Natural killer cell (primary cell): Measurements from ENCODE around the gene SLC6A6. TPM values are rescaled to one million over a fixed set of nuclear protein-coding genes. Genes with fewer than 3 reads are reported as not detected.

Experiments used
- ATAC-seq, 3 donors: fragments of 150-1000 bp in 2 of 3; fragments of 200-7000 bp in 1 of 3; cut with Tn5 transposase; 1 replicate in 1 of 3; 2 replicates in 2 of 3; pipeline ENCODE4 v1.10.0; 2021; ENCODE audit warnings: mild to moderate bottlenecking in 2 of 3, moderate library complexity in 2 of 3
- DNase-seq, 2 donors: peaks; one replicate each; pipeline versions ENCODE4 v3.0.0 to v3.0.0-alpha.2; 2013 to 2021; ENCODE audit warnings: mixed read lengths in 1 of 2
- H3K27ac ChIP-seq: one replicate; pipeline ENCODE4 v1.5.1; 2013; ENCODE audit warnings: mild to moderate bottlenecking, low read length
- H3K27me3 ChIP-seq: one replicate; pipeline ENCODE4 v1.6.1; 2013; ENCODE audit warnings: low read length; ENCODE audit not compliant: control insufficient read depth, insufficient read depth
- H3K36me3 ChIP-seq: one replicate; pipeline ENCODE4 v1.6.1; 2013; ENCODE audit warnings: low read length; ENCODE audit not compliant: control insufficient read depth, insufficient read depth
- H3K4me1 ChIP-seq: one replicate; pipeline ENCODE4 v1.6.1; 2013; ENCODE audit warnings: low read length; ENCODE audit not compliant: control insufficient read depth, insufficient read depth
- H3K4me3 ChIP-seq: one replicate; pipeline ENCODE4 v1.5.1; 2013; ENCODE audit warnings: low read length
- H3K9me3 ChIP-seq: one replicate; pipeline ENCODE4 v1.6.1; 2013; ENCODE audit warnings: low read length; ENCODE audit not compliant: control insufficient read depth, insufficient read depth
- H3K27ac Mint-ChIP-seq, 2 donors: one replicate each; pipeline ENCODE4 v1.8.0; 2022; ENCODE audit warnings: mild to moderate bottlenecking in 2 of 2, mixed read lengths in 2 of 2, moderate library complexity in 1 of 2
- H3K27me3 Mint-ChIP-seq, 2 donors: one replicate each; pipeline ENCODE4 v1.8.0; 2022; ENCODE audit warnings: low read depth in 2 of 2, mixed read lengths in 2 of 2
- H3K36me3 Mint-ChIP-seq: one replicate; pipeline ENCODE4 v1.8.0; 2022; ENCODE audit warnings: mixed read lengths
- H3K4me1 Mint-ChIP-seq, 2 donors: one replicate each; pipeline ENCODE4 v1.8.0; 2022; ENCODE audit warnings: mixed read lengths in 2 of 2
- H3K4me3 Mint-ChIP-seq: one replicate; pipeline ENCODE4 v1.8.0; 2022; ENCODE audit warnings: mild to moderate bottlenecking, moderate library complexity, mixed read lengths
- H3K9me3 Mint-ChIP-seq, 2 donors: one replicate each; pipeline ENCODE4 v1.8.0; 2022; ENCODE audit warnings: mixed read lengths in 2 of 2
- WGBS: methylation state at CpG from one replicate; pipeline ENCODE4 v1.1.7; 2013; ENCODE audit warnings: missing lambda C conversion rate; ENCODE audit not compliant: insufficient coverage; 5-methylcytosine and 5-hydroxymethylcytosine counted together
- intact Hi-C: fragments of 100-400 bp; cut with micrococcal nuclease; formaldehyde crosslinking; loops from one replicate; pipeline ENCODE4 v1.14.2; 2022
- total RNA-seq, 4 donors: library from RNA; stranded (reverse); fragments of 120-200 nt in 1 of 4; gene quantifications; one replicate each; pipeline versions ENCODE4 v1.2.3 to v1.2.4, GENCODE V29; 2013 to 2022
- TF ChIP-seq, protein P1 (sequence below): fragments of 200-600 bp; IDR thresholded peaks from one replicate; pipeline ENCODE4 v1.8.0; 2022; ENCODE audit warnings: antibody characterized with exemption

Gene SLC6A6
- total RNA-seq, 3 donors from 2014 or later (not counting 1 experiment from before 2014, with no cell fraction given) = 43.7 to 55.4 (median 50.1) TPM

- DNase-seq (no peak), ATAC-seq (no peak)
- TF ChIP-seq, protein P1, sequence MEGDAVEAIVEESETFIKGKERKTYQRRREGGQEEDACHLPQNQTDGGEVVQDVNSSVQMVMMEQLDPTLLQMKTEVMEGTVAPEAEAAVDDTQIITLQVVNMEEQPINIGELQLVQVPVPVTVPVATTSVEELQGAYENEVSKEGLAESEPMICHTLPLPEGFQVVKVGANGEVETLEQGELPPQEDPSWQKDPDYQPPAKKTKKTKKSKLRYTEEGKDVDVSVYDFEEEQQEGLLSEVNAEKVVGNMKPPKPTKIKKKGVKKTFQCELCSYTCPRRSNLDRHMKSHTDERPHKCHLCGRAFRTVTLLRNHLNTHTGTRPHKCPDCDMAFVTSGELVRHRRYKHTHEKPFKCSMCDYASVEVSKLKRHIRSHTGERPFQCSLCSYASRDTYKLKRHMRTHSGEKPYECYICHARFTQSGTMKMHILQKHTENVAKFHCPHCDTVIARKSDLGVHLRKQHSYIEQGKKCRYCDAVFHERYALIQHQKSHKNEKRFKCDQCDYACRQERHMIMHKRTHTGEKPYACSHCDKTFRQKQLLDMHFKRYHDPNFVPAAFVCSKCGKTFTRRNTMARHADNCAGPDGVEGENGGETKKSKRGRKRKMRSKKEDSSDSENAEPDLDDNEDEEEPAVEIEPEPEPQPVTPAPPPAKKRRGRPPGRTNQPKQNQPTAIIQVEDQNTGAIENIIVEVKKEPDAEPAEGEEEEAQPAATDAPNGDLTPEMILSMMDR = no peak
- H3K27me3 ChIP-seq = no peaks in the 10 kb centered on the region
- H3K27ac Mint-ChIP-seq = no peak overlapping the region
- H3K4me3 Mint-ChIP-seq = no peak overlapping the region
- H3K36me3 ChIP-seq = peaks cover 4% of the 10 kb centered on the region
- intact Hi-C loops = no loop called here
- no peak overlapping the region for H3K4me3 ChIP-seq
- H3K27me3 Mint-ChIP-seq = peaks cover 6 to 7% of the 10 kb centered on the region in 2 donors
- 95% methylated on average over 17 of the region's 17 CpGs for WGBS
- H3K27ac ChIP-seq = no peak overlapping the region
- no peaks in the 10 kb centered on the region for H3K36me3 Mint-ChIP-seq
- H3K4me1 Mint-ChIP-seq = no peaks in the 10 kb centered on the region
- H3K9me3 Mint-ChIP-seq = no peaks in the 10 kb centered on the region
- no peaks in the 10 kb centered on the region for H3K9me3 ChIP-seq
- no peaks in the 10 kb centered on the region for H3K4me1 ChIP-seq
These were observed 92.0 kb downstream of the SLC6A6 start for GRCh38 chr3:14494279-14494972.

DNA sequence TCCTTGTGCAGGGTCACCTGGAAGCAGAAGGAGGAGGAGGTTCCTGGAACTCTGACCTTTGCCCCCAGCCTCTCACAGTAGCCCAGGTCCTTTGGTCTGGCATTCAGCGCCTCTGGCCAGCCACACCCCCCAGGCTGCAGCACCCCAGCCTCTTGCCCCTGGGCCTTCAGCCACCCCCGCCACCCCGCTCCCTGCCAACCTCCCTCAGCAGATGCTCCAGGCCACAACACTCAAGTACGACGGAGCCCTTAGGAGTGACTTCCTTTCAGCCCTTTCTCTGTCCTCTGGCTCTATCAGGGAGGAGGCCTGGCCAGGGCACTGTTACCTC, 92.5 kb downstream of the SLC6A6 start:
- no peak for ATAC-seq
- no peaks in the 10 kb centered on the region for H3K9me3 Mint-ChIP-seq
- TF ChIP-seq, protein P1 = no peak

GRCh38 chr3:14496351-14496750, 93.9 kb downstream of the SLC6A6 start:
- Mint-ChIP-seq H3K4me1 (no peaks in the 10 kb centered on the region), H3K4me3 (no peak overlapping the region), H3K9me3 (no peaks in the 10 kb centered on the region), H3K27me3 (peaks cover 6 to 7% of the 10 kb centered on the region in 2 donors), H3K36me3 (peaks cover 3% of the 10 kb centered on the region), H3K27ac (no peak overlapping the region)
- Histone ChIP-seq H3K4me1 (no peaks in the 10 kb centered on the region), H3K36me3 (no peaks in the 10 kb centered on the region), H3K4me3 (no peak overlapping the region), H3K9me3 (no peaks in the 10 kb centered on the region), H3K27ac (no peak overlapping the region), H3K27me3 (no peaks in the 10 kb centered on the region)
- no peak for ATAC-seq
- intact Hi-C loops = no loop called here
- TF ChIP-seq, protein P1 = no peak
- 92% methylated on average over 9 of the region's 9 CpGs for WGBS
- no peak for DNase-seq

More for the DNA sequence above, 92.5 kb downstream of the SLC6A6 start:
- Histone ChIP-seq H3K4me3 (no peak overlapping the region), H3K27me3 (no peaks in the 10 kb centered on the region), H3K9me3 (no peaks in the 10 kb centered on the region), H3K27ac (no peak overlapping the region), H3K4me1 (no peaks in the 10 kb centered on the region), H3K36me3 (no peaks in the 10 kb centered on the region)
- DNase-seq = no peak
- Mint-ChIP-seq H3K4me1 (no peaks in the 10 kb centered on the region), H3K27me3 (peaks cover 6 to 7% of the 10 kb centered on the region in 2 donors), H3K4me3 (no peak overlapping the region), H3K27ac (no peak overlapping the region), H3K36me3 (no peaks in the 10 kb centered on the region)
- intact Hi-C loops = no loop called here
- WGBS = 94% methylated on average over 5 of the region's 5 CpGs

GRCh38 chr3:14497321-14497720, 94.9 kb downstream of the SLC6A6 start:
- Mint-ChIP-seq H3K4me3 (no peak overlapping the region), H3K27me3 (peaks cover 7% of the 10 kb centered on the region in 2 donors), H3K4me1 (no peaks in the 10 kb centered on the region), H3K27ac (no peak overlapping the region), H3K36me3 (peaks cover 13% of the 10 kb centered on the region), H3K9me3 (peaks cover 0 to 5% of the 10 kb centered on the region in 2 donors)
- intact Hi-C loops = no loop called here
- no peaks in the 10 kb centered on the region for H3K4me1 ChIP-seq
- TF ChIP-seq, protein P1 = no peak
- no peak overlapping the region for H3K27ac ChIP-seq
- no peak for DNase-seq
- WGBS = 82% methylated on average over 10 of the region's 10 CpGs
- no peaks in the 10 kb centered on the region for H3K9me3 ChIP-seq
- ATAC-seq = no peak
- H3K4me3 ChIP-seq = no peak overlapping the region
- H3K36me3 ChIP-seq = no peaks in the 10 kb centered on the region
- no peaks in the 10 kb centered on the region for H3K27me3 ChIP-seq
